Measurements from ENCODE around the gene FAM204A. TPM values are rescaled to one million over a fixed set of nuclear protein-coding genes. Genes with fewer than 3 reads are reported as not detected.

FAM204A gene
- total and polyA plus RNA-seq, 11 donors: 21.8 to 75.1 (median 58.3) TPM

GRCh38 chr10:118291122-118291521, 51.0 kb downstream of the FAM204A start:
- no peak for TF ChIP-seq CTCF (IDR thresholded peaks at IDR 0.05)
- TF ChIP-seq POLR2A (IDR thresholded peaks at IDR 0.05): no peak
- intact Hi-C loops (cut with DNase I): no loop called here
- DNase-seq: no peak
- Histone ChIP-seq H3K4me1 (no peaks in the 10 kb centered on the region), H3K4me3 (no peak overlapping the region), H3K27me3 (peaks cover 0 to 10% (median 4%) of the 10 kb centered on the region in 9 donors), H3K27ac (no peak overlapping the region), H3K9me3 (no peaks in the 10 kb centered on the region), H3K36me3 (no peaks in the 10 kb centered on the region)
- no peak for ATAC-seq

GRCh38 chr10:118290471-118290995, 51.6 kb downstream of the FAM204A start:
- Histone ChIP-seq H3K4me3 (no peak overlapping the region), H3K36me3 (no peaks in the 10 kb centered on the region), H3K4me1 (no peaks in the 10 kb centered on the region), H3K9me3 (no peaks in the 10 kb centered on the region), H3K27me3 (peaks cover 0 to 16% (median 4%) of the 10 kb centered on the region in 9 donors), H3K27ac (no peak overlapping the region)
- intact Hi-C loops (cut with DNase I): no loop called here
- 83 to 89% (median 86%) methylated on average over 3 of the region's 3 CpGs for WGBS, 4 donors
- TF ChIP-seq CTCF (IDR thresholded peaks at IDR 0.05) (no peak), POLR2A (IDR thresholded peaks at IDR 0.05) (no peak)
- DNase-seq: no peak
- no peak for ATAC-seq

GRCh38 chr10:118287076-118287806, 54.9 kb downstream of the FAM204A start:
- TF ChIP-seq POLR2A (IDR thresholded peaks at IDR 0.05): no peak
- TF ChIP-seq CTCF (IDR thresholded peaks at IDR 0.05): no peak
- Histone ChIP-seq H3K4me1 (no peaks in the 10 kb centered on the region), H3K27ac (no peak overlapping the region), H3K9me3 (no peaks in the 10 kb centered on the region), H3K36me3 (no peaks in the 10 kb centered on the region), H3K27me3 (peaks cover 0 to 17% (median 6%) of the 10 kb centered on the region in 9 donors), H3K4me3 (no peak overlapping the region)
- intact Hi-C loops (cut with DNase I): no loop called here
- ATAC-seq (no peak), DNase-seq (no peak)
- 80 to 85% (median 84%) methylated on average over 9 of the region's 9 CpGs for WGBS, 4 donors

DNA sequence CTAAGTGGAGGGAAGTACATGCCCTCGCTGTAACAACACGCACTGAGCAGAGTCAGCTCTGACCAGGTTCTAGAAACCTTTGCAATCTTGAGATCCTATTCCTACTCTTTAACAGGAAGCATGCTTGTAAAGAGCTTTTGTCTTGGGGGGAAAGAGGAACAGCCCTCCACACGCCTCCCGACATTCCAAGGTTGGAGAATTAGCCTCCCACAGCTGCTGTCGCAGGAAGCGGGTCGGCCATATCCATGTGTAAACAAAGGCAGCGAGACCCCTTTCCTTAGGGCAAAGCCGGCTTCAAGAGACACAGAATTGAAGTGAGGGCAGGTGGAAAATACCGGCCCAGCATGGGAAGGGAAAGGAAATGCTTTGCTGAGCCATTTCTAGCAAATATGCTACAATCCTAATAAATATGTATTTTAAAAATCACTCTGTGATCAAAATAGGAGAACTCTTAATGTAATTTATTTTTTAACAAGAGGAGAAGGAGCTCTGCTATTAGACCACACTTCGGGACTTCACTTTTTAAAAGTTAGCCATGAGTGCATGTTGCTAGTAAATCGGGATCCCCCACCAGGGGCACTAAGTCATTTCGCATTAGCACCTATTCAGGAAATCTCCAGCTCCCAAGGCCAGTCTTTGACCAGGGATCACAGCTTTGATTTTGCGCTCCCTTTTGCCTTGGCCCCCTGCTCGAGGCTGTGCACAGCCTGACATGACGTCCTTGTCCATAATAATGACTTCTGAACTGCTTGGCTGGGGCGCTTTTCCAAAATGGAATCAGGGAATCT, 55.9 kb downstream of the FAM204A start:
- H3K4me1 ChIP-seq: no peaks in the 10 kb centered on the region
- 52 to 60% (median 53%) methylated on average over 17 of the region's 17 CpGs for WGBS, 4 donors
- H3K27ac ChIP-seq: no peak overlapping the region
- DNase-seq (no peak), ATAC-seq (no peak)
- no peak overlapping the region for H3K4me3 ChIP-seq
- no peaks in the 10 kb centered on the region for H3K36me3 ChIP-seq
- no peaks in the 10 kb centered on the region for H3K9me3 ChIP-seq
- peaks cover 0 to 17% (median 6%) of the 10 kb centered on the region in 9 donors for H3K27me3 ChIP-seq
- TF ChIP-seq CTCF (IDR thresholded peaks at IDR 0.05): no peak
- TF ChIP-seq POLR2A (IDR thresholded peaks at IDR 0.05): no peak
- intact Hi-C loops (cut with DNase I): no loop called here

All from heart left ventricle (tissue), 16 donors.